Fibroblast of skin of right quadriceps (primary cell): Measurements from ENCODE around the gene RPTOR.
"Not testable (repeated sequence)": the region's sequence is repeated elsewhere in the genome, so short reads cannot be mapped to it uniquely, and the experiment has no call there.

Source experiments
- DNase-seq: peaks from one replicate; pipeline ENCODE4 v3.0.0-alpha.2; 2013

The RPTOR gene

GRCh38 chr17:80618304-80618703, 73.7 kb downstream of the RPTOR start:
- DNase-seq = no peak

- DNase-seq = peak; percentile 17
These were observed 75.0 kb downstream of the RPTOR start for GRCh38 chr17:80619535-80620235.

DNA sequence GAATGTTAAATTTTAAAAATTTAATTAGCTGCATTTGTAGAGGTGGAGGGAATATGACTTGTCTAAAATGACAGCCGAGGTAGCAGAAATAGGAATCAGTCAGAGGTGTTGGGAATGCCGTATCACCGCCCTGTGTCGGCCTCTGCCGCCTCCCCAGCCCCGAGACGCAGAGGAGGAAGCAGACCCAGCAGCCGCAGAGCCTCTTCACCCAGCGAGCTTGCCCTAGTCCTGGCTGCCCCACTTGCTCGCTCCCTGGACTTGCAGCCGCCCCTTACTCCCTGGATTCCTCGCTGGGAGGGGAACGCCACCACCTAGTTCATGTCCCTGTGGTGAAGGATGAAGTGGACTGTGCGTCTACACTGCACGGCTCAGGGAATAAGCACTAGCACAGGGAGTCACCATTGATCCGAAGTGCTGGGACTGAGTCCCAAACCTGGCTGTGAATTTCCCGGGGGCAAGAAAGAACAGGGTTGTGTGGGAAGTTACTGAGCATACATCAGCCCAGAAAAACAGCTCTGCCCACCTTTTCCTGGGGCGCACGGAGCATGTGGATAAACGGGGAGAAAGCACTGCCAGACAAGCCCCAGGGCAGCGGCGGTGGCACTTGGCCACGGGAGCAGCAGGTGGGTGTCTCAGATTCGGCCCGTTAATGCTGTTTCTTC, 76.8 kb downstream of the RPTOR start:
- no peak for DNase-seq

DNA sequence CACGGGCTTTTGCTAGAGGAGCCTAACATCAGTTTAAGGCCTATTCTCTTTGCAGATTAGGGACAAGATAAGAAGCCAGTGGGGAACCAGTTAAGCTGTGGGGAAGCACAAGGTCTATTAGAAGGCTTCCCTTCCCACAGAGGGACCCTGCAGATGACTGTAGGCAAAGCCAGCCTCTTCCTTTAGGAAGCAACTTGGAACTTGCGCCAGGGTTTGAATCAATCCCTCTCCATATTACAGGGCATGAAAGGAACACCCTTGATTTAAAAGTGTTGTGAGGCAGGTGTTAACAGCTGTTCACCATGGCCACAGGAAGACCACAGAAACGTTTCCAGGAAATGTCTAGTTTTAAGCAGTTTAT, 77.3 kb downstream of the RPTOR start:
- no peak for DNase-seq

DNA sequence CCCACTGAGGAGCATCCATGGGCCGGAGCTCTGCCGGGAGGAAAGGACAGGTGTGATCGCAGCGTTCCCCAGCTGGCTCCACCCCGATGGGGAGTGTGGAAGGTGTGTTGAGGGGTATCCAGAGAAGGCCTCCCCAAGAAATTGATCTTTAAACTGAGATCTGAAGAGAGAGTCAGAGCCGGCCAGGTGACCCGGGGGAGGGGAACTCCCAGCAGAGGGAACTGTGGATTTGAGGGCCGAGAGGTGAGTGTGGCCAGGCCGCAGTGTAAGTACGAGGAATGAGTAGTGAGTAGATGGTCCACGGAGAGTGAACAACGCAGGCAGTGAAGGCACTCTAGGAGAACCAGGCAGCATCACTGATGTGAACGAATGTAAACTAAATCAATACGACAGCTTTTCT, 80.2 kb downstream of the RPTOR start:
- no peak for DNase-seq

- no peak for DNase-seq
These were observed 81.0 kb downstream of the RPTOR start for GRCh38 chr17:80625627-80626026.

- DNase-seq = not testable (repeated sequence)
These were observed 84.2 kb downstream of the RPTOR start for GRCh38 chr17:80628881-80629280.

GRCh38 chr17:80629298-80630028, 84.8 kb downstream of the RPTOR start:
- DNase-seq = no peak

GRCh38 chr17:80630560-80631120, 86.0 kb downstream of the RPTOR start:
- no peak for DNase-seq

GRCh38 chr17:80631142-80632045, 86.8 kb downstream of the RPTOR start:
- no peak for DNase-seq

- DNase-seq = no peak
These were observed 87.5 kb downstream of the RPTOR start for GRCh38 chr17:80632046-80632581.

DNA sequence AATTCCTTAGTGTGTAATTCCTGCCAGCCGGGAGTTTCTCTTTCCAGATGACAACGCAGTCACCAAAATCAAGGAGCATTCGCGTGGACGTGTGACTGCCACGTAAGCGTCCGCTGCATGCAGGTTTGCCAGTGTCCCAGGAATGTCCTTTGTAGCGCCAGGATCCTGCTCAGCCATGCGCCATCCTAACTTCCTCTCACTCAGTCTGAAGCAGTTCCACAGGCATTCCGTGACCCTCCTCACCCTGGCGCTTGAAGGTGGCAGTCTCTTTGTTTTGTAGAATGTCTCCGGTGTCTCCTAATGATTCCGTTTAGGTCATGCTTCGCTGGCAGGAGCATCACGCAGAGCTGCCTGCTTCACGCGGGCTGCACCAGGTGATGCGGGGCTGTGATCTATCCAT, 88.6 kb downstream of the RPTOR start:
- no peak for DNase-seq

- no peak for DNase-seq
These were observed 89.4 kb downstream of the RPTOR start for GRCh38 chr17:80633994-80634566.

GRCh38 chr17:80636361-80637018, 91.9 kb downstream of the RPTOR start:
- no peak for DNase-seq

DNA sequence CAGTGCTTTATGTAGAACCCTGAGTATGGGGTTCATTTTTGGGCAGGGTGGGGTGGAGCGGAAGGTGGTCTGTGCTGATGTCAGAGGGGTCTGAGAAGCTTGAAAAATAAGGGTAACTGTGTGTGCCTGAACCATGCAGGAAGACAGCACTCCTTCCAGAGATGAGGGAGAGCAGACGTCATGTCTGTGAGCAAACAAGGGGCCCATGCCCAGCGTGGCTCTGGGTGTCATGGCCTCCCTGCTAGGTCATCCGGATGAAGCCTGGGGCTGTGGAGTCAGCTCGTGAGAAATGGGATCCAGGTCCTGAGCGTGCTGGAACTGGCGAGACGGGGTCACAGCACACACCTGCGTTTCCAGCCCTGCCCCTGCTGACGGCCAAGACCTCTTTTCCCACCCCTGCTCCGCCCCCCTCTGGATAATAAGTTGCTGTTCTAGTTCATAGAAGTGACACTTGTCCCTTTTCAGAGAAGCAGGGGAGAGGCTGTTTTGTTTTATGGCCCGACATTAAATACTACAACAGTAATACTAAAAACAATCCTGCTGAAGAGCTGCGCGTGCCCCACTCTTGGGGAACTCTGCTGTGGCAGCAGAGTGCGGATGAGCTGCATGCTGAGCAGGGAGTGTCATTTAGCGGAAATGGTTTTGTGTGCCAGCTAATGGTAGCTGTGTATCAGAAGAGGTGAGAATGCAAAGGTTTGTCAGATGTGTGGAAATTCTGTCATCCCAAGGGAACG, 92.6 kb downstream of the RPTOR start:
- DNase-seq = no peak

GRCh38 chr17:80639658-80640057, 95.0 kb downstream of the RPTOR start:
- no peak for DNase-seq

GRCh38 chr17:80640366-80641084, 95.9 kb downstream of the RPTOR start:
- DNase-seq = no peak

DNA sequence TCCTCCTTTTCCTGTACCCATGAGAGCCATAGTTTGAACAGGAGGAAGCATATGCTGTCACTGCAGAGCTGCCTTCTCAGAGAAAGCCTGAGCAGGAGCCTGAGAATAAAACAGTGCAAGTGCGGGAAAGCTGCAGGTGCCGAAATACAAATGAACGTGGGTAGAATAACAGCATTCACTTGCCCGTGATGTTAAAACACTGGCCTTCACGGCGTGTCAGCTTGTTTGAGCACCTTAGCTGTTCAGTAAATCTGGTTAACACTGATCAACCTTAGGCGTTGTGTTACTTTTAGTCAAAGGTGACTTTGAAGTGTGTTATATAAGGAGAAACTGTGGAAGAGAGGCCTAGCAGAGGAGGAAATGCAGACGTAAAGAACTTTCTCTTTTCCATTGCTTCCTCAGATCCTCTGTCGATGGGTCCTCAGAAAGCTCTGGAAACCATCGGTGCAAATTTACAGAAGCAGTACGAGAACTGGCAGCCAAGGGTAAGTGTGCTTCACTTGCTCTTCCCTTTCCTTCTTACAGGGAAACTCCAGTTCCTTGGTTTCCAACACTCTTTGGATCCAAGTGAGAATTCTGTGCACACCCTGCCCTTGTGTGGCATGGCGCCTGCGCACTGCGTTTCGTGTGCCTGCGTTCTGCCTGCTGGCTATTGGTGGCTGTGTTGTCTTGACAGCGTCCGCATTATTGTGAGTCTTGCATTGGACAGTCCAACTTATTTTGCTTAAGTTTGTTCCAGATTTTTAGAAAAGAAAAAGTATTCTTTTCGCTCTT, 98.9 kb downstream of the RPTOR start:
- no peak for DNase-seq

- peak; percentile 54 for DNase-seq
These were observed 99.9 kb downstream of the RPTOR start for GRCh38 chr17:80644536-80644935.
